GM04503 (cell line): ENCODE data around the gene FXR2.

ENCODE experiments used
- DNase-seq: peaks from one replicate; pipeline ENCODE4 v3.0.0-alpha.2; 2012; ENCODE audit warnings: low read depth

The FXR2 gene

DNA sequence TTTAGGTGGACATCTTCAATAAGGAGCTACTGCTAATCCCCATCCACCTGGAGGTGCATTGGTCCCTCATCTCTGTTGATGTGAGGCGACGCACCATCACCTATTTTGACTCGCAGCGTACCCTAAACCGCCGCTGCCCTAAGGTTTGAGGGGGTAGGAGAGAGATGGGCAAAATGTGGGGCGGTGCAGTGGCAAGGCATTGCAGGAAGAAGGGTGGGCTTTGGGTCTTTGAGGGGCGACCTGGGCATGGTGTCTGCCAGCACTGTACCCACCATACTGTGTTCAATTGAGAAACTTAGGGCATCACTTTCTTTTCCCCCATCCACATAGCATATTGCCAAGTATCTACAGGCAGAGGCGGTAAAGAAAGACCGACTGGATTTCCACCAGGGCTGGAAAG lies 44.3 kb downstream of the FXR2 start:
- DNase-seq: no peak

DNA sequence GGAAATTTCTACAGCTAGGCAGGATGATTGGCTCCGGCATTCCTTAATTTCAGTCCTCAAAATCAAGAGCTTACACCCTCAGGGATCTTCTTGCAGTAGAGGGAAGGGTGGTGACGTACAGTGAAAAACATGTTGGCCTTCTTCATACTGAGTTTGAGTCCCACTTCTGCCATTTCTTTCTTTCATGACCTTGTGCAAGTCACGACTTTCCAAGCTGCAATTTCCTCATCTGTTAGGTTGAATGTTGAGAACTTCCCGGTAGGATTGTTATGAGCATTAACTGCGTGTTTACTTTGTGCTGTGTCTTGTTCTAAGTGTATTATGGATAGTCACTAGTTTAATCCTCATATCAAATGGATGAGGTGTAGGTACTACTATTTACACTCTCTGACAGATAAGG lies 45.1 kb downstream of the FXR2 start:
- no peak for DNase-seq

DNA sequence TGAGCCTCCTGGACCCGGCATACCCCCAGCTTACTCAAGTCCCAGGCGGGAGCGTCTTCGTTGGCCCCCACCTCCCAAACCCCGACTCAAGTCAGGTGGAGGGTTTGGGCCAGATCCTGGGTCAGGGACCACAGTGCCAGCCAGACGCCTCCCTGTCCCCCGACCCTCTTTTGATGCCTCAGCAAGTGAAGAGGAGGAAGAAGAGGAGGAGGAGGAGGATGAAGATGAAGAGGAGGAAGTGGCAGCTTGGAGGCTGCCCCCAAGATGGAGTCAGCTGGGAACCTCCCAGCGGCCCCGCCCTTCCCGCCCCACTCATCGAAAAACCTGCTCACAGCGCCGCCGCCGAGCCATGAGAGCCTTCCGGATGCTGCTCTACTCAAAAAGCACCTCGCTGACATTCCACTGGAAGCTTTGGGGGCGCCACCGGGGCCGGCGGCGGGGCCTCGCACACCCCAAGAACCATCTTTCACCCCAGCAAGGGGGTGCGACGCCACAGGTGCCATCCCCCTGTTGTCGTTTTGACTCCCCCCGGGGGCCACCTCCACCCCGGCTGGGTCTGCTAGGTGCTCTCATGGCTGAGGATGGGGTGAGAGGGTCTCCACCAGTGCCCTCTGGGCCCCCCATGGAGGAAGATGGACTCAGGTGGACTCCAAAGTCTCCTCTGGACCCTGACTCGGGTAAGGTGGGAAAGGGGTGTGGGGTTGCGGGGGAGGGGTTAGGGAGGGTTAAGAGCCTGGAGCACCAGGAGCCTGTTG lies 51.4 kb downstream of the FXR2 start:
- no peak for DNase-seq

DNA sequence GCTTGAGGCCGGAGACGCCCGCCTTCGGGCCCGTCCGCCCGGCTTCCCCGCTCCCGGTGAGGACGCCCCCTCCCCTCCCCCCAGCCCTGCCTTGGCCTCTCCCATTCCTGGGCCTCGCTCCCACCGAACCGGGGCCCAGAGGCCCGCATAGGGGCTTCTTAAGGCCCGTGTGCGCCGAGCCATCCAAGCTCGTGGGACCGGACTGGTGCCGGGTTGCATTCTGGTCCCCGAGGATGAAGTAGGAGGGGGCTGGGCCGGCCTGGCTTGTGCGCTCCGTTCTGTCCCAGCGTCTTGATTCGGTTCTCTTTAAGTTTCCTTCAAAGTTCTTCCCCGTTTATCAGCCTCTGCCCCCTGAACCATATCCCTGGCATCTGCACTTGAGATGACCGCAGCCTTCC lies 52.5 kb downstream of the FXR2 start:
- DNase-seq: no peak

DNA sequence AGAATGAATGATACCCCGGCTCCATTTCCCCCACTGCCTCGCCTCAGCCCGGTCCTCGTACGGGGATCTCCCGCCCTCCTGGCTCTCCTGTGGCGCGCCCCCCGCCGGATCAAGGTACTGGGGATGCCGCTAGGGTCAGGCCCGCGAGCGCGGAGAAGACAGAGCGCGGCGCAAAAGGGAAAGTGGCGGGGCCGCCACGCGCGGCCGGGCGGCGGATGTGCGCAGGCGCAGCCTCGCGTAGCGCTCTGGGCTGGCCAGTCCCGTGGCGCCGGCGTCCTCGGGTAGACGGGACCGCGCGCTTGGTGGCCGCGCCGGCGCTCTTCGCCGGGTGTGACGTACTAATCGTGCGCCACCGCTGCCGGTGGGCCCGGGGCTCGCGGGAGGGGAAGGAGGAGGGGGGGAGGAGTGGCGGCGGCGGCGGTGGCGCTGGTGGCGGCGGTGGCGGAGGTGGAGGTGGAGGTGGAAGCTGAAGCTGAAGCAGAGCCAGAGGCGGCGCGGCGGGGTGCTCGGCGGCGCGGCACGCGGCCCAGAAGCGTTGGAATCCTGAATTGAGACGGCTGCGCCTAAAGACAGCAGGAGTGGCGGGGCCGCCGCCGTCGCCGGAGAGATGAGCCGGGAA lies 53.0 kb downstream of the FXR2 start, which contains the start of gene SENP3:
SENP3 (plus strand) TSS at position 331 of the 619 bp plus-strand sequence. CDS start 1,158 bp downstream, outside the sequence.
- no peak for DNase-seq

DNA sequence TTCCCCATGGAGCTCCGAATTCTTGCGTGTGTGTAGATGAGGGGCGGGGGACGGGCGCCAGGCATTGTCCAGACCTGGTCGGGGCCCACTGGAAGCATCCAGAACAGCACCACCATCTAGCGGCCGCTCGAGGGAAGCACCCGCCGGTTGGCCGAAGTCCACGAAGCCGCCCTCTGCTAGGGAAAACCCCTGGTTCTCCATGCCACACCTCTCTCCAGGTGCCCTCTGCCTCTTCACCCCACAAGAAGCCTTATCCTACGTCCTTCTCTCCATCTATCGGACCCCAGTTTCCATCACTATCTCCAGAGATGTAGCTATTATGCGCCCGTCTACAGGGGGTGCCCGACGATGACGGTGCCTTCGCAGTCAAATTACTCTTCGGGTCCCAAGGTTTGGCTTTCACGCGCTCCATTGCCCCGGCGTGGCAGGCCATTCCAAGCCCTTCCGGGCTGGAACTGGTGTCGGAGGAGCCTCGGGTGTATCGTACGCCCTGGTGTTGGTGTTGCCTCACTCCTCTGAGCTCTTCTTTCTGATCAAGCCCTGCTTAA lies 53.6 kb downstream of the FXR2 start:
- no peak for DNase-seq

DNA sequence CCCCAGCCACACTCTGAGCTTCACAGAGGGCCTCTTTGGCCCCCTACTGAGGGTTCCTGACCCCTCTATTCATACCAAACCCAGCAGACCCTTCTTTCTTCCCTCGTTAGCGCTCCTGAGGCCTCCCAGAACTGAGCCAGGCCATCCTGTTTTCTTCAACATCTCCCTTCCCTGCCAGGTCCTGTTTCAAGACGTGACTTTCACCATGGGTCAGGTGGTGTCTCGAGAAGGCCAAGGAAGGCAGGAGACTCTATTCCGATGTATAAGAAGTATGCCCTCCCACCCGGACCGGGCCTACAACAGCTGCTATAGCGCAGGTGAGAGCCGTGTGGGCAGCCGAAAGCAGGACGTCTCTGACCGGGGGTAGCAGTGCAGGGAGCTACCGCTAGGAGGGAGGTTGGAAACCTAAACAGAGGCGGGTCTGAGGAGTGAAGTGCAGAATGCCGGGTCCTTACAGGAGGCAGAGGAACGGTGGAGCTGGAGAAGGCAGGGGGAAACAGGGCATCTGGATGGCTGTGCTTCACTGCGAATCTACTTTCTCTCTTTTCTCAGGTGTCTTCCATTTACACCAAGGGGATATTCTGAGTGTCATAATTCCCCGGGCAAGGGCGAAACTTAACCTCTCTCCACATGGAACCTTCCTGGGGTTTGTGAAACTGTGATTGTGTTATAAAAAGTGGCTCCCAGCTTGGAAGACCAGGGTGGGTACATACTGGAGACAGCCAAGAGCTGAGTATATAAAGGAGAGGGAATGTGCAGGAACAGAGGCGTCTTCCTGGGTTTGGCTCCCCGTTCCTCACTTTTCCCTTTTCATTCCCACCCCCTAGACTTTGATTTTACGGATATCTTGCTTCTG lies 54.3 kb downstream of the FXR2 start:
- DNase-seq: no peak

DNA sequence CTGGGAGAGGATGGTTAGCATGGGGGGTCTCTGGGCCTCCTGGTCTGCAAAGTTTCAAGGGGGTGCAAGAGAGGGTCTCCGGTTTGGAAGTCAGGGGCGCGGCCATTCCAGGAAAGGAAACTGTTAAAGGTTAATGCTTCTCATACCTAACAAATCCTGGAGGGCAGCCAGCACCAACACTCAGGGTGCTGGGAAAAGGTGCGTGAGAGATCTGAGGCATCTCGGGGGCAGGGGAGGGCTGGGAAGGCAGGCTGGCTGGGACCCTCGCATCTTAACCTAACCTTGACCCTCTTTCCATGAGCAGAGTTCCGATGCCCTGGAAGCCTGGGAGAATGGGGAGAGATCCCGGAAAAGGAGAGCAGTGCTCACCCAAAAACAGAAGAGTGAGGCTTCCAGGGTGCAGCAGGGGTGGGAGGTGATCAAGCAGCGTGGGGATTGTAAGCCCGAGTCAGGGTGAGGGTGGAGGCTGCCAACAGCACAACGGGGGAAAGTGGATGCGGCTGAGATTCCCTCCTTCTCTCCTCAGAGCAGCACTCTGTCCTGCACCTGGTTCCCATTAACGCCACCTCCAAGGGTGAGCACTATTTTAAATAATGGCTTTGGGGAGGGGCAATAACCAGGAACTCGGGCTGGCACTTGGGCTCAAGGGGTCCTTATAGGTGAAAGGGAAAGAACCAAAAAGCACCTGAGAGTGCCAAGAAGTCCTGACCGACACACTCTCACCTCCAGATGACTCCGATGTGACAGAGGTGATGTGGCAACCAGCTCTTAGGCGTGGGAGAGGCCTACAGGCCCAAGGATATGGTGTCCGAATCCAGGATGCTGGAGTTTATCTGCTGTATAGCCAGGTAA lies 55.2 kb downstream of the FXR2 start:
- DNase-seq: no peak

DNA sequence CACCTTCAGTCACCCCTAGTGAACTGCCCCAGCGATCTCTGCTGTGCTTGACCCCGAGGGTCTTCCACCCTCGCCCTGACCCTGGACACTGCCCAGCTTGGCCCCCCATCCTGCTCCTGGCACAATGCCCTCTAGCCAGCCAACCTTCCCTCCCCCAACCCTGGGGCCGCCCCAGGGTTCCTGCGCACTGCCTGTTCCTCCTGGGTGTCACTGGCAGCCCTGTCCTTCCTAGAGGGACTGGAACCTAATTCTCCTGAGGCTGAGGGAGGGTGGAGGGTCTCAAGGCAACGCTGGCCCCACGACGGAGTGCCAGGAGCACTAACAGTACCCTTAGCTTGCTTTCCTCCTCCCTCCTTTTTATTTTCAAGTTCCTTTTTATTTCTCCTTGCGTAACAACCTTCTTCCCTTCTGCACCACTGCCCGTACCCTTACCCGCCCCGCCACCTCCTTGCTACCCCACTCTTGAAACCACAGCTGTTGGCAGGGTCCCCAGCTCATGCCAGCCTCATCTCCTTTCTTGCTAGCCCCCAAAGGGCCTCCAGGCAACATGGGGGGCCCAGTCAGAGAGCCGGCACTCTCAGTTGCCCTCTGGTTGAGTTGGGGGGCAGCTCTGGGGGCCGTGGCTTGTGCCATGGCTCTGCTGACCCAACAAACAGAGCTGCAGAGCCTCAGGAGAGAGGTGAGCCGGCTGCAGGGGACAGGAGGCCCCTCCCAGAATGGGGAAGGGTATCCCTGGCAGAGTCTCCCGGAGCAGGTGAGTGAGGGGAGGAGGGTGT lies 56.0 kb downstream of the FXR2 start, which contains the start of gene TNFSF13:
TNFSF13 (plus strand) TSS at position 207 of the 776 bp plus-strand sequence; CDS start at position 497, 290 bp downstream.
- no peak for DNase-seq

DNA sequence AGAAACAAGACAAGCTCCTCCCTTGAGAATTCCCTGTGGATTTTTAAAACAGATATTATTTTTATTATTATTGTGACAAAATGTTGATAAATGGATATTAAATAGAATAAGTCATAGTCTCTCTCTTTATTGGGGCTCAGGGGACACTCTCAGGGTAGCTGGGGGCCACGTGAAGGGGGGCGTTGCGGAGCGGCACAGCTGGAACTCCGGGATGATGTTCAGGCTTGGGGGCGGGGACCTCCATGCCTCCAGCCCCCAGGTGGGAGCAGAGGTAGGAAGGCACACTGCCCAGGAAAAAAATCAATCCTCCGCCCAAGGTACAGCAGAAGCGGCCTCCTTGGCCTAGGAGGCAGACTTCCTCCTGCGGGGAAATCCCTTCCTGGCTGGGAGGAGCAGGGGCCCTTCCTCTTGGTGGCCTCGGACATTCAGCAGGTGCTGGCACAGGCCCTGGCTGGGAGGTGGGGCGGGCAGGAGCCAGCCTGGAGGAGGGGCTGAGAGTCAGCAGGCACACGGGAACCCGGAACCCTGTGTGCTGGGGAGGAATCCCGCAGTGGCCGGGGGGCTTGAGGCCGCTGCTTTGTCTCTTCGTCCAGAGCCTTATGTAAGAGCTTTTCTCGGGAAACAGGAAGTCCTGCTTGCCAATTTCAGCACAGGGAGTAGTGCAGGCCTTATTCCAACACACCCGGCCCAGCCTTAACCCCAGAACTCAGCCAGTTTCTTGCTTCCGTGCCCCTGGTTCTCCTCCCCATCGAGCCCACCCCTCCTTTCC lies 56.7 kb downstream of the FXR2 start:
- DNase-seq: no peak

DNA sequence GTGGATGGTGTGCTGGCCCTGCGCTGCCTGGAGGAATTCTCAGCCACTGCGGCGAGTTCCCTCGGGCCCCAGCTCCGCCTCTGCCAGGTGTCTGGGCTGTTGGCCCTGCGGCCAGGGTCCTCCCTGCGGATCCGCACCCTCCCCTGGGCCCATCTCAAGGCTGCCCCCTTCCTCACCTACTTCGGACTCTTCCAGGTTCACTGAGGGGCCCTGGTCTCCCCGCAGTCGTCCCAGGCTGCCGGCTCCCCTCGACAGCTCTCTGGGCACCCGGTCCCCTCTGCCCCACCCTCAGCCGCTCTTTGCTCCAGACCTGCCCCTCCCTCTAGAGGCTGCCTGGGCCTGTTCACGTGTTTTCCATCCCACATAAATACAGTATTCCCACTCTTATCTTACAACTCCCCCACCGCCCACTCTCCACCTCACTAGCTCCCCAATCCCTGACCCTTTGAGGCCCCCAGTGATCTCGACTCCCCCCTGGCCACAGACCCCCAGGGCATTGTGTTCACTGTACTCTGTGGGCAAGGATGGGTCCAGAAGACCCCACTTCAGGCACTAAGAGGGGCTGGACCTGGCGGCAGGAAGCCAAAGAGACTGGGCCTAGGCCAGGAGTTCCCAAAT lies 57.4 kb downstream of the FXR2 start:
- DNase-seq: no peak

DNA sequence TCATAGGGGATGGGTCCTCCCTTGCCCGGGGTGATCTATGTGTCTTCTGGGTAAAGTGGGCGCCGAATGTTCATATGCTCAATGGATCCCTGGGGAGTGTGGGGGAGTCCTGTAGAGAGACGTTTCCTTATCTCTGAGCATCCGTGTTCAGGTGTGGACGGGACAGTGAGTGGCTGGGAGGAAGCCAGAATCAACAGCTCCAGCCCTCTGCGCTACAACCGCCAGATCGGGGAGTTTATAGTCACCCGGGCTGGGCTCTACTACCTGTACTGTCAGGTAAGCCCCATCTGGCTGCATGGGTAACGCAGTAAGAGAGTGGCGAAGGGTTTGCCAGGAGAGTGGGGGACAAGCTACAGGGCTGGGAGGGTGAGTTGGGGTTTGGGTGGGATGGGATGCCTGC lies 58.1 kb downstream of the FXR2 start:
- DNase-seq: no peak

DNA sequence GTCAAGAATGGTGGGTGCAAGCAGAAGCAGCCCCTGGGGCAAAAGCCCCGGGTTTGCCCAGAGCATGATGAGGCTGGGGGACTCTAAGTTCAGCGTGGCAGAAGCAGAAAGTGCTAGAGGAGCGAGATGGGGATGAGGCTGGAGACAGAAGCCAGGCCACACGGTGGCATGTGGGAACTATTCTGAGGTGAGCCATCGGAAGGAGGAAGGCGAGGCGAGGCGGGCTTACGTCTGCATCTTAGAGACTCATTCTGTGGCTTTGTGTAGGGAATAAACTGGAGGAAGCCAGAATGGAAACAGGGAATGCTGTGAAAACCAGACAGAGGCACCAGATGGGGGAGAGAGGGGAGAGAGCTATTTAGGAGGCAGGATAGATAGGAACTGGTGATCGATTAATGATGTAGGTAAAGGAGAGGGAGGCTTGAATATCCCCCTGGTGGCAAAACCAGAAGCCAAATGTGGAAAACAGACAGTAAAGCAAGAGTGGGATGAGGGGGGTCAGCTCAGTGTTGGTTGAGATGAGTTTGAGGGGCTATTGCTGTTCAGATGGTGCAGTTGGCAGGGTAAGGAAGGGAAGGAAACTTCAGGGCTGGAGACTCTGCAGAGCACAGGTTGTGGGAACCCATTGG lies 59.3 kb downstream of the FXR2 start:
- no peak for DNase-seq

DNA sequence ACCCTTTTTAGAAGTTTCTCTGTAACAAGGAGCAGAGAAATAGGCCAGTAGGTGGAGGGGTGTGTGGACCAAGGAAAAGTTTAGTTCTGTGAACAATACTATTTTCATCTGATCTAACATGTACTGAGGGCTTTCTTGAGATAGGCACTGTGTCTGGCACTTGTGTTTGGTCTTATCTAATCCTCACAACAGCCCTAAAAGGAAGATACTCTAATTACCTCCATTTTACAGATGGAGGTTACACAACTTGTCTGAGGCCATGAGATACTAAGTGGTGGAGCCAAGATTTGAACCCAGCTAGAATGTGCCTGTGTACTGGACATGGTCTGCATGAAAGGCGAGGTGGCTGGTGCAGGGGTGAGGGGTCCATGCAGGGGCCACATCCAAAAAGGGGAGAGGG lies 61.3 kb downstream of the FXR2 start:
- no peak for DNase-seq

DNA sequence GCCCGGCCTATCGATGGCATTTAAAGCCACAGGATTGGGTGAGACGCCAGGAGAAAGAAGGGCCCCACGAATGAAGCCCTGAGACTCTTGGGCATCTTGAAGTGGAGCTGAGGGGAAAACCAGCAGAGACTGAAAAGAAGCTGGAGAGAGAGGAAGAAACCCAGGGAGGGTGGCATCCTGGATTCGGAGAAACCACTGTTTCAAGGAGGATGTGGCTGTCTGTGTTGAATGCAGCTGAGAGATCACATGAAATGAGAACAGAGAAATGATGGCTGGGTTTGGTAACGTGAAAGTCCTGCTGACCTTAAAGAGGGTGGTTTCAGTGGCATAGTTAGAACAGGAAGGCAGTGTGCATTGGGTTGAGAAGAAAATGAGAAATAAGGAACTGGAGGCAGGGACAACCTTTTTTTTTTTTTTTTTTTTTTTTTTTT lies 62.1 kb downstream of the FXR2 start:
- DNase-seq: no peak

DNA sequence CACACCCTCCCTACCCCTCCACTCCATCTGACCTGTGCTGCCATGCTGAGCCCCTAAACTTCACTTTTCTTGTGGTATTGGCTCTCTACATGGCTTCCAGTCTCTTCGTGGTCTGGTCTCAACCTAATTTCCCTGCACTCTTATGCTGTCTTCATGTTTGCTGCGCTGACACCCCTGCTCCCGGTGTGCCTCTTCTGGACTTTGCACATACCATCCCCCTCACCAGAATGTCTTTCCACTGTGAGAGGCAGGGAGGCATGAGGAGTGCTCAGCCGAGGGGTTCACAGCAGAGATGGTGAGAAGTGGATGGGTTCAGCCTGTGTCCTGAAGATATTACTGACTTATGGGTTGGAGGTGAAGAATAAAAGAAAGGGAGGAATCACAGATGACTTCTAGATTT lies 63.3 kb downstream of the FXR2 start:
- DNase-seq: no peak

DNA sequence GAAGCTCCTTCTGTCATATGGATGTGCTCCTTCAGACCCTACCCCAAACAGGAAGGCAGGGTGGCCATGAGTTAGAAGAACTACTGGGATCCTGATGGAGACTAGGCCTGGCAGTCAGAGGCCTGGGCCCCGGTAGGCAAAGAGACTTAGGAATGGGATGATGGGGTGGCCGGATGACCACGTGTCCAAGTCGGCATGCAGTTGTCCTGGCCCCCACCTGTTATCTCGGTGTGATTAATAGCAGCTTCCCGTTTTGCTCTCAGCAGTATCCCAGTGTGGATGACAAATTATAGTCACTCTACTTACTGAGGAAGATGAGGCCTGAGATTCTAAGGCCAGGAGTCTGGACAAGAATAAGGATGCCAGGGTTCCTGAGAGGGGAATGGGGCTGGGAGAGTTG lies 64.4 kb downstream of the FXR2 start:
- no peak for DNase-seq

DNA sequence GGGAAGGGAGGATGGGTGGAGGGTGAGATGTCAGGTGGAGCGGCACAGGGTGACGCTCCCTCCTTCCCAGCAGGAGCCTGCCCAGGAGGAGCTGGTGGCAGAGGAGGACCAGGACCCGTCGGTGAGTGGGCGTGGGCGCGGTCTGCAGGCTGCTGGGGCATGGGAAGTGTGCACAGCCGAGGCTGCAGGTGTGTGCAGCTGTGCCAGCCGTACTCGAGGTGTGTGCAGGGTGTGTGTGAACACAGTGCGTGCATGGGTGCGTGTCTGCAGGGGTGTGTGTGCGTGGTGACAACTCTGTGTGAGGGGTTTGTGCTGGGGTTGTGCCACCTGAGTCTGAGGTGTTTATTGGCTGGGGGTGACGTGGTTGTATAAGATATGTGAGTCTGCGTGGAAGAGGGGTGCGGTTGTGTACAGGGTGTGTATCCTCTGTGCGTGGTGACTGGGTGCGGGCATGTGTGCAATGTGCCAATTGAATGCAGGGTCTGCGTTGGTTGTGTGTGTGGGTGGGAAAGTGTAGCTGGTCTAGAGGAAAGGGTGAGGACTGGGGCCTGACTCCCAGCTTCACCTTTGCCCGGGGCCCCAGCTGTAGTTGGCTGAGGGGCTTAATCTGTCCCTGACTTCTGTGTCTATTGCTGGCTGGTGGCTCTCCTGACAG lies 65.2 kb downstream of the FXR2 start:
- no peak for DNase-seq
